GM12878 (cell line): ENCODE results near the gene CITED2.

Source experiments
- CBX3 ChIP-seq: fragments of 200-600 bp; sonication (generic); IDR thresholded peaks from 2 replicates; pipeline ENCODE4 v1.6.1; 2016; ENCODE audit warnings: low read depth, borderline replicate concordance
- POLR2A ChIP-seq: IDR thresholded peaks from 2 replicates; pipeline ENCODE4 v1.6.1; 2011; ENCODE audit warnings: low read depth, mild to moderate bottlenecking, low read length
- REST ChIP-seq: IDR thresholded peaks from 2 replicates; pipeline ENCODE4 v1.6.1; 2012; ENCODE audit warnings: mild to moderate bottlenecking, low read depth, low read length
- SMC3 ChIP-seq: IDR thresholded peaks from 2 replicates; pipeline ENCODE4 v1.6.1; 2011; ENCODE audit warnings: low read length, improper control_type of control experiment, borderline replicate concordance
- TAF1 ChIP-seq: IDR thresholded peaks from 2 replicates; pipeline ENCODE4 v1.6.1; 2011; ENCODE audit warnings: mild to moderate bottlenecking, low read depth, low read length, borderline replicate concordance
- TF ChIP-seq, protein P1 (sequence below): IDR thresholded peaks from 2 replicates; pipeline ENCODE4 v1.6.1; 2012; ENCODE audit warnings: low read depth, low read length, improper control_type of control experiment
- TF ChIP-seq, protein P2 (sequence below): IDR thresholded peaks from 2 replicates; pipeline ENCODE4 v1.6.1; 2012; ENCODE audit warnings: low read length, inconsistent platforms

- no peak for TF ChIP-seq POLR2A
- no peak for TF ChIP-seq TAF1
- no peak for TF ChIP-seq SMC3
- TF ChIP-seq REST, result no peak
- TF ChIP-seq CBX3, result no peak
- TF ChIP-seq, protein P1, sequence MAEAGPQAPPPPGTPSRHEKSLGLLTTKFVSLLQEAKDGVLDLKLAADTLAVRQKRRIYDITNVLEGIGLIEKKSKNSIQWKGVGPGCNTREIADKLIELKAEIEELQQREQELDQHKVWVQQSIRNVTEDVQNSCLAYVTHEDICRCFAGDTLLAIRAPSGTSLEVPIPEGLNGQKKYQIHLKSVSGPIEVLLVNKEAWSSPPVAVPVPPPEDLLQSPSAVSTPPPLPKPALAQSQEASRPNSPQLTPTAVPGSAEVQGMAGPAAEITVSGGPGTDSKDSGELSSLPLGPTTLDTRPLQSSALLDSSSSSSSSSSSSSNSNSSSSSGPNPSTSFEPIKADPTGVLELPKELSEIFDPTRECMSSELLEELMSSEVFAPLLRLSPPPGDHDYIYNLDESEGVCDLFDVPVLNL, result no peak
- TF ChIP-seq, protein P2, sequence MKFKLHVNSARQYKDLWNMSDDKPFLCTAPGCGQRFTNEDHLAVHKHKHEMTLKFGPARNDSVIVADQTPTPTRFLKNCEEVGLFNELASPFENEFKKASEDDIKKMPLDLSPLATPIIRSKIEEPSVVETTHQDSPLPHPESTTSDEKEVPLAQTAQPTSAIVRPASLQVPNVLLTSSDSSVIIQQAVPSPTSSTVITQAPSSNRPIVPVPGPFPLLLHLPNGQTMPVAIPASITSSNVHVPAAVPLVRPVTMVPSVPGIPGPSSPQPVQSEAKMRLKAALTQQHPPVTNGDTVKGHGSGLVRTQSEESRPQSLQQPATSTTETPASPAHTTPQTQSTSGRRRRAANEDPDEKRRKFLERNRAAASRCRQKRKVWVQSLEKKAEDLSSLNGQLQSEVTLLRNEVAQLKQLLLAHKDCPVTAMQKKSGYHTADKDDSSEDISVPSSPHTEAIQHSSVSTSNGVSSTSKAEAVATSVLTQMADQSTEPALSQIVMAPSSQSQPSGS, result no peak
Measured at GRCh38 chr6:139390447-139390846, 16.0 kb upstream of the CITED2 start.
